Testis (tissue), 2 donors: ENCODE data around the gene LEPROT.

Experiments used
- CTCF ChIP-seq, 3 experiments: fragments of 450-650 bp in 2 of 3; fragments of 200-600 bp in 1 of 3; sonication (generic) in 1 of 3; IDR thresholded peaks; one replicate each; pipeline ENCODE4 v1.5.1; 2016 to 2019; ENCODE audit warnings: antibody characterized with exemption in 3 of 3, mild to moderate bottlenecking in 2 of 3, moderate library complexity in 1 of 3
- POLR2A ChIP-seq: fragments of 450-650 bp; IDR thresholded peaks from one replicate; pipeline ENCODE4 v1.6.1; 2017; ENCODE audit warnings: antibody characterized with exemption, mild to moderate bottlenecking, moderate library complexity

GRCh38 chr1:65477414-65478378, 57.2 kb downstream of the LEPROT start:
- TF ChIP-seq CTCF (IDR thresholded peaks at IDR 0.05) (no peak), POLR2A (no peak)
